GM23338 (cell line): ENCODE data around the gene FRAT2. TPM values are rescaled to one million over a fixed set of nuclear protein-coding genes. Genes with fewer than 3 reads are reported as not detected.

ENCODE experiments used
- ATAC-seq: fragments of 200-7000 bp; cut with Tn5 transposase; 3 replicates; pipeline ENCODE4 v1.9.1; 2020
- DNase-seq: peaks from one replicate; pipeline ENCODE4 v3.0.0-alpha.2; 2015; ENCODE audit warnings: low spot score
- H2AFZ ChIP-seq: fragments of 200-600 bp; sonication (generic); 2 replicates; pipeline ENCODE4 v1.8.0; 2016; ENCODE audit warnings: antibody characterized with exemption, mild to moderate bottlenecking, moderate library complexity
- H3F3A ChIP-seq: fragments of 200-600 bp; sonication (generic); replicated peaks from 2 replicates; pipeline ENCODE4 v1.8.0; 2017; ENCODE audit warnings: antibody characterized with exemption, mixed run types, low read depth
- H3K27ac ChIP-seq: fragments of 200-600 bp; sonication (generic); 2 replicates; pipeline ENCODE4 v1.6.1; 2016; ENCODE audit warnings: low read depth
- H3K27me3 ChIP-seq: fragments of 200-600 bp; sonication (generic); 2 replicates; pipeline ENCODE4 v1.8.0; 2016; ENCODE audit warnings: mild to moderate bottlenecking, mixed run types, moderate library complexity; ENCODE audit not compliant: insufficient read depth
- H3K36me3 ChIP-seq: fragments of 200-600 bp; sonication (generic); 2 replicates; pipeline ENCODE4 v1.8.0; 2016; ENCODE audit warnings: mild to moderate bottlenecking; ENCODE audit not compliant: insufficient read depth
- H3K4me1 ChIP-seq: fragments of 200-600 bp; sonication (generic); 2 replicates; pipeline ENCODE4 v1.8.0; 2016; ENCODE audit warnings: mild to moderate bottlenecking, moderate library complexity; ENCODE audit not compliant: insufficient read depth
- H3K4me2 ChIP-seq: fragments of 200-600 bp; sonication (generic); 2 replicates; pipeline ENCODE4 v1.7.1; 2017; ENCODE audit warnings: mixed run types
- H3K4me3 ChIP-seq: fragments of 200-600 bp; sonication (generic); 2 replicates; pipeline ENCODE4 v1.6.1; 2016; ENCODE audit warnings: mixed run types
- H3K79me2 ChIP-seq: fragments of 200-600 bp; sonication (generic); replicated peaks from 2 replicates; pipeline ENCODE4 v1.8.0; 2017; ENCODE audit warnings: mild to moderate bottlenecking; ENCODE audit not compliant: insufficient read depth
- H3K9me2 ChIP-seq: fragments of 200-600 bp; sonication (generic); 2 replicates; pipeline ENCODE4 v1.8.0; 2017; ENCODE audit not compliant: insufficient read depth
- H4K20me1 ChIP-seq: fragments of 200-600 bp; sonication (generic); replicated peaks from 2 replicates; pipeline ENCODE4 v1.8.0; 2017; ENCODE audit warnings: mild to moderate bottlenecking; ENCODE audit not compliant: insufficient read depth
- H3K27ac Mint-ChIP-seq: 2 replicates; pipeline ENCODE4 v1.8.0; 2020; ENCODE audit warnings: inconsistent platforms, mild to moderate bottlenecking, moderate library complexity, mixed read lengths
- H3K27me3 Mint-ChIP-seq: 3 replicates; pipeline ENCODE4 v1.8.0; 2022; ENCODE audit warnings: low read depth, mild to moderate bottlenecking, moderate library complexity, mixed read lengths, inconsistent platforms; ENCODE audit not compliant: insufficient read depth, poor library complexity
- H3K36me3 Mint-ChIP-seq: 3 replicates; pipeline ENCODE4 v1.8.0; 2021; ENCODE audit warnings: low read depth, mild to moderate bottlenecking, inconsistent platforms, moderate library complexity, mixed read lengths
- H3K4me1 Mint-ChIP-seq: 3 replicates; pipeline ENCODE4 v1.8.0; 2020; ENCODE audit warnings: mild to moderate bottlenecking, inconsistent platforms, mixed read lengths
- H3K4me3 Mint-ChIP-seq: 3 replicates; pipeline ENCODE4 v1.8.0; 2021; ENCODE audit warnings: moderate library complexity, mild to moderate bottlenecking, inconsistent platforms, mixed read lengths
- H3K9me3 Mint-ChIP-seq: 3 replicates; pipeline ENCODE4 v1.8.0; 2020; ENCODE audit warnings: moderate library complexity, mild to moderate bottlenecking, inconsistent platforms, mixed read lengths
- CTCF ChIP-seq, 2 experiments: fragments of 200-600 bp in 1 of 2; sonication (generic) in 1 of 2; conservative IDR thresholded peaks; 2 replicates each; pipeline versions ENCODE4 v1.5.1 to v1.6.1; 2016 to 2017; ENCODE audit warnings: antibody characterized with exemption in 2 of 2, low read depth in 2 of 2, mild to moderate bottlenecking in 2 of 2, moderate library complexity in 1 of 2
- NANOG ChIP-seq: IDR thresholded peaks from 2 replicates; pipeline ENCODE4 v1.6.1; 2016; ENCODE audit warnings: antibody characterized with exemption, borderline replicate concordance
- REST ChIP-seq: IDR thresholded peaks from one replicate; pipeline ENCODE4 v1.6.1; 2018; ENCODE audit warnings: antibody characterized with exemption; ENCODE audit not compliant: unreplicated experiment
- ZNF331 ChIP-seq: fragments of 250-450 bp; sonication (Bioruptor Pico); IDR thresholded peaks from 2 replicates; pipeline ENCODE4 v1.5.0; 2020; ENCODE audit warnings: low read depth, mild to moderate bottlenecking, moderate library complexity
- polyA plus RNA-seq: library from polyadenylated mRNA; unstranded; fragments of >200 nt; fragmentation: Nextera tagmentation; extraction: Ambion mirVana; gene quantifications from 2 replicates; pipeline ENCODE4 v1.2.1, GENCODE V29; 2016
- total RNA-seq: library from RNA; depleted of rRNA; stranded (reverse); fragments of >200 nt; shearing (Covaris generic); gene quantifications from 2 replicates; pipeline ENCODE4 v1.2.3, GENCODE V29; 2014
- TF ChIP-seq, protein P1 (sequence below): fragments of 250-450 bp; sonication (Bioruptor Pico); IDR thresholded peaks from 2 replicates; pipeline ENCODE4 v1.5.0; 2020; ENCODE audit warnings: mild to moderate bottlenecking, moderate library complexity

FRAT2 gene
- total and polyA plus RNA-seq, 2 experiments from 2014 or later = 24.5 to 109 TPM

DNA sequence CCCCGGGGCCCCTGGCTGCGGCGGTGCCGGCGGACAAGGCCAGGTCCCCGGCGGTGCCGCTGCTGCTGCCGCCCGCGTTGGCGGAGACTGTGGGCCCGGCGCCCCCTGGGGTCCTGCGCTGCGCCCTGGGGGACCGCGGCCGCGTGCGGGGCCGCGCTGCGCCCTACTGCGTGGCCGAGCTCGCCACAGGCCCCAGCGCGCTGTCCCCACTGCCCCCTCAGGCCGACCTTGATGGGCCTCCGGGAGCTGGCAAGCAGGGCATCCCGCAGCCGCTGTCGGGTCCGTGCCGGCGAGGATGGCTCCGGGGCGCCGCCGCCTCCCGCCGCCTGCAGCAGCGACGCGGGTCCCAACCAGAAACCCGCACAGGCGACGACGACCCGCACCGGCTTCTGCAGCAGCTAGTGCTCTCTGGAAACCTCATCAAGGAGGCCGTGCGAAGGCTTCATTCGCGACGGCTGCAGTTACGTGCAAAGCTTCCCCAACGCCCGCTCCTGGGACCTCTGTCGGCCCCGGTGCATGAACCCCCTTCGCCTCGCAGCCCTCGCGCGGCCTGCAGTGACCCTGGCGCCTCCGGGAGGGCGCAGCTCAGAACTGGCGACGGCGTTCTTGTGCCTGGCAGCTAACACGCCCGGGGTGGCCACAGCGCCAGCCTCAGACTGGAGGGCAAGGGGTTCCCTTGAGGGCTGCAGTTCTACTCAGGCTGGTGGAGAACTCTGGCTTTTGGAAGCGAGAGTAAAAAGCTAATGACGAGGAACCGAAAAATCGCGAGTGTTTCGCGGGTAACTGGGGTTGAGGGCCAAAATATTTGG, 14.7 kb downstream of the FRAT2 start:
- H3K4me1 ChIP-seq = peaks cover 20% of the 10 kb centered on the region
- H3K27me3 ChIP-seq = peaks cover 28% of the 10 kb centered on the region
- DNase-seq (peak; percentile 86), ATAC-seq (peak; percentile 67)
- peak in 1 of 2 experiments; percentile 31; a peak in 2 of 4 replicates for TF ChIP-seq CTCF (conservative IDR thresholded peaks at IDR 0.05; ENCODE audit: low read depth in 2 of 2)
- TF ChIP-seq, protein P1, sequence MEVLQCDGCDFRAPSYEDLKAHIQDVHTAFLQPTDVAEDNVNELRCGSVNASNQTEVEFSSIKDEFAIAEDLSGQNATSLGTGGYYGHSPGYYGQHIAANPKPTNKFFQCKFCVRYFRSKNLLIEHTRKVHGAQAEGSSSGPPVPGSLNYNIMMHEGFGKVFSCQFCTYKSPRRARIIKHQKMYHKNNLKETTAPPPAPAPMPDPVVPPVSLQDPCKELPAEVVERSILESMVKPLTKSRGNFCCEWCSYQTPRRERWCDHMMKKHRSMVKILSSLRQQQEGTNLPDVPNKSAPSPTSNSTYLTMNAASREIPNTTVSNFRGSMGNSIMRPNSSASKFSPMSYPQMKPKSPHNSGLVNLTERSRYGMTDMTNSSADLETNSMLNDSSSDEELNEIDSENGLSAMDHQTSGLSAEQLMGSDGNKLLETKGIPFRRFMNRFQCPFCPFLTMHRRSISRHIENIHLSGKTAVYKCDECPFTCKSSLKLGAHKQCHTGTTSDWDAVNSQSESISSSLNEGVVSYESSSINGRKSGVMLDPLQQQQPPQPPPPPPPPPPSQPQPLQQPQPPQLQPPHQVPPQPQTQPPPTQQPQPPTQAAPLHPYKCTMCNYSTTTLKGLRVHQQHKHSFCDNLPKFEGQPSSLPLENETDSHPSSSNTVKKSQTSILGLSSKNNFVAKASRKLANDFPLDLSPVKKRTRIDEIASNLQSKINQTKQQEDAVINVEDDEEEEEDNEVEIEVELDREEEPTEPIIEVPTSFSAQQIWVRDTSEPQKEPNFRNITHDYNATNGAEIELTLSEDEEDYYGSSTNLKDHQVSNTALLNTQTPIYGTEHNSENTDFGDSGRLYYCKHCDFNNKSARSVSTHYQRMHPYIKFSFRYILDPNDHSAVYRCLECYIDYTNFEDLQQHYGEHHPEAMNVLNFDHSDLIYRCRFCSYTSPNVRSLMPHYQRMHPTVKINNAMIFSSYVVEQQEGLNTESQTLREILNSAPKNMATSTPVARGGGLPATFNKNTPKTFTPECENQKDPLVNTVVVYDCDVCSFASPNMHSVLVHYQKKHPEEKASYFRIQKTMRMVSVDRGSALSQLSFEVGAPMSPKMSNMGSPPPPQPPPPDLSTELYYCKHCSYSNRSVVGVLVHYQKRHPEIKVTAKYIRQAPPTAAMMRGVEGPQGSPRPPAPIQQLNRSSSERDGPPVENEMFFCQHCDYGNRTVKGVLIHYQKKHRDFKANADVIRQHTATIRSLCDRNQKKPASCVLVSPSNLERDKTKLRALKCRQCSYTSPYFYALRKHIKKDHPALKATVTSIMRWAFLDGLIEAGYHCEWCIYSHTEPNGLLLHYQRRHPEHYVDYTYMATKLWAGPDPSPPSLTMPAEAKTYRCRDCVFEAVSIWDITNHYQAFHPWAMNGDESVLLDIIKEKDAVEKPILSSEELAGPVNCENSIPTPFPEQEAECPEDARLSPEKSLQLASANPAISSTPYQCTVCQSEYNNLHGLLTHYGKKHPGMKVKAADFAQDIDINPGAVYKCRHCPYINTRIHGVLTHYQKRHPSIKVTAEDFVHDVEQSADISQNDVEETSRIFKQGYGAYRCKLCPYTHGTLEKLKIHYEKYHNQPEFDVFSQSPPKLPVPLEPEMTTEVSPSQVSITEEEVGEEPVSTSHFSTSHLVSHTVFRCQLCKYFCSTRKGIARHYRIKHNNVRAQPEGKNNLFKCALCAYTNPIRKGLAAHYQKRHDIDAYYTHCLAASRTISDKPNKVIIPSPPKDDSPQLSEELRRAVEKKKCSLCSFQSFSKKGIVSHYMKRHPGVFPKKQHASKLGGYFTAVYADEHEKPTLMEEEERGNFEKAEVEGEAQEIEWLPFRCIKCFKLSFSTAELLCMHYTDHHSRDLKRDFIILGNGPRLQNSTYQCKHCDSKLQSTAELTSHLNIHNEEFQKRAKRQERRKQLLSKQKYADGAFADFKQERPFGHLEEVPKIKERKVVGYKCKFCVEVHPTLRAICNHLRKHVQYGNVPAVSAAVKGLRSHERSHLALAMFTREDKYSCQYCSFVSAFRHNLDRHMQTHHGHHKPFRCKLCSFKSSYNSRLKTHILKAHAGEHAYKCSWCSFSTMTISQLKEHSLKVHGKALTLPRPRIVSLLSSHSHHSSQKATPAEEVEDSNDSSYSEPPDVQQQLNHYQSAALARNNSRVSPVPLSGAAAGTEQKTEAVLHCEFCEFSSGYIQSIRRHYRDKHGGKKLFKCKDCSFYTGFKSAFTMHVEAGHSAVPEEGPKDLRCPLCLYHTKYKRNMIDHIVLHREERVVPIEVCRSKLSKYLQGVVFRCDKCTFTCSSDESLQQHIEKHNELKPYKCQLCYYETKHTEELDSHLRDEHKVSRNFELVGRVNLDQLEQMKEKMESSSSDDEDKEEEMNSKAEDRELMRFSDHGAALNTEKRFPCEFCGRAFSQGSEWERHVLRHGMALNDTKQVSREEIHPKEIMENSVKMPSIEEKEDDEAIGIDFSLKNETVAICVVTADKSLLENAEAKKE (CRISPR knock-in tag) = no peak
- no peak for TF ChIP-seq NANOG
- no peak for TF ChIP-seq ZNF331 (CRISPR knock-in tag)
- TF ChIP-seq REST = no peak
- peak overlapping the region; percentile 86 for H3K4me3 ChIP-seq
- Mint-ChIP-seq H3K4me3 (peak overlapping the region; percentile 78), H3K4me1 (peaks cover 23% of the 10 kb centered on the region), H3K36me3 (no peaks in the 10 kb centered on the region), H3K9me3 (no peaks in the 10 kb centered on the region), H3K27me3 (peaks cover 44% of the 10 kb centered on the region), H3K27ac (no peak overlapping the region)
- H3K9me2 ChIP-seq = no peaks in the 10 kb centered on the region
- H2AFZ ChIP-seq = peak overlapping the region; percentile 74; the same call in 1 of the 2 replicates
- no peaks in the 10 kb centered on the region for H3K36me3 ChIP-seq
- H3K4me2 ChIP-seq = peak overlapping the region; percentile 96
- H3K27ac ChIP-seq = no peak overlapping the region
- peaks cover 9% of the 10 kb centered on the region for H3F3A ChIP-seq
- H3K79me2 ChIP-seq = no peaks in the 10 kb centered on the region
- no peaks in the 10 kb centered on the region for H4K20me1 ChIP-seq
